GM23338 (cell line): ENCODE results near the gene CLGN.

Experiments used
- CREB1 ChIP-seq: fragments of 250-450 bp; sonication (Bioruptor Pico); IDR thresholded peaks from 2 replicates; pipeline ENCODE4 v1.5.0; 2020; ENCODE audit warnings: low read depth, mild to moderate bottlenecking, moderate library complexity
- CTCF ChIP-seq, 2 experiments: fragments of 200-600 bp in 1 of 2; sonication (generic) in 1 of 2; conservative IDR thresholded peaks; 2 replicates each; pipeline versions ENCODE4 v1.5.1 to v1.6.1; 2016 to 2017; ENCODE audit warnings: antibody characterized with exemption in 2 of 2, low read depth in 2 of 2, mild to moderate bottlenecking in 2 of 2, moderate library complexity in 1 of 2
- ETS1 ChIP-seq: IDR thresholded peaks from 2 replicates; pipeline ENCODE4 v1.6.1; 2016; ENCODE audit warnings: antibody characterized with exemption
- EZH2 ChIP-seq: fragments of 200-600 bp; sonication (generic); IDR thresholded peaks from one replicate; pipeline ENCODE4 v1.8.0; 2017; ENCODE audit warnings: antibody characterized with exemption, mild to moderate bottlenecking, low read depth; ENCODE audit not compliant: unreplicated experiment
- EZH2phosphoT487 ChIP-seq: fragments of 200-600 bp; sonication (generic); IDR thresholded peaks from one replicate; pipeline ENCODE4 v1.8.1; 2018; ENCODE audit warnings: antibody characterized with exemption; ENCODE audit not compliant: unreplicated experiment
- JUNB ChIP-seq: IDR thresholded peaks from one replicate; pipeline ENCODE4 v1.6.1; 2016; ENCODE audit warnings: antibody characterized with exemption; ENCODE audit not compliant: unreplicated experiment
- NANOG ChIP-seq: IDR thresholded peaks from 2 replicates; pipeline ENCODE4 v1.6.1; 2016; ENCODE audit warnings: antibody characterized with exemption, borderline replicate concordance
- POLR2AphosphoS5 ChIP-seq: IDR thresholded peaks from 2 replicates; pipeline ENCODE4 v1.6.1; 2016; ENCODE audit warnings: antibody characterized with exemption, low read depth
- REST ChIP-seq: IDR thresholded peaks from one replicate; pipeline ENCODE4 v1.6.1; 2018; ENCODE audit warnings: antibody characterized with exemption; ENCODE audit not compliant: unreplicated experiment
- ZNF114 ChIP-seq: fragments of 250-450 bp; sonication (Bioruptor Pico); IDR thresholded peaks from 2 replicates; pipeline ENCODE4 v1.5.0; 2020; ENCODE audit warnings: mild to moderate bottlenecking, moderate library complexity

DNA sequence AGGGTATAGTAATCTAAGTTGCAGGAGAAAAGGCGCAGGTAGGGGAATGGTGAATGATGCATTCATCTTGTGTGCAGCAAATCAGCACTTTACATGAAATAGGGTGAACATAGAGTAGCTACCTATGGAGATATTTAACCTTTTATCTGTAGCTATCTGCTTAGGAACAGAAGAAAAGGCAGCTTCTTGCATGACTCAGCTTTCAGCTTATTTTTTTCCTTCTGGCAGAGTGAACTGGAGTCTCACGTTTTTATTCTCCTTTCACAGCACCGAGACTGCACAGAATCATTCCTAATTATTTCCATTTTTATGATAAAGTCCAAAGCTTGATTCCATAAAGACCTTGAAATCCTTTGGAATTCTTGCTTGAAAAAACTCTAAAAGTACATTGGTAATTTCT, 58.8 kb downstream of the CLGN start:
- TF ChIP-seq EZH2phosphoT487 (no peak), CTCF (conservative IDR thresholded peaks at IDR 0.05; ENCODE audit: low read depth in 2 of 2) (no peak), EZH2 (no peak), REST (no peak), POLR2AphosphoS5 (no peak), ZNF114 (CRISPR knock-in tag) (no peak), JUNB (no peak), CREB1 (CRISPR knock-in tag) (no peak), ETS1 (no peak), NANOG (no peak)
